Mucosa of stomach (tissue), 1 donor: ENCODE results near the gene APOC4.
A peak's percentile ranks its signal among the peaks of the same experiment; 100 is the strongest.
"Not testable (repeated sequence)": the region's sequence is repeated elsewhere in the genome, so short reads cannot be mapped to it uniquely, and the experiment has no call there.

Experiments
- H3K27me3 ChIP-seq: one replicate; pipeline ENCODE4 v1.7.0; 2013; ENCODE audit warnings: mild to moderate bottlenecking, low read length; ENCODE audit not compliant: control insufficient read depth, insufficient read depth
- H3K36me3 ChIP-seq: one replicate; pipeline ENCODE4 v1.7.0; 2013; ENCODE audit warnings: low read length; ENCODE audit not compliant: control insufficient read depth, insufficient read depth
- H3K4me1 ChIP-seq: one replicate; pipeline ENCODE4 v1.7.0; 2013; ENCODE audit warnings: mild to moderate bottlenecking, low read length; ENCODE audit not compliant: control insufficient read depth, insufficient read depth
- H3K4me3 ChIP-seq: one replicate; pipeline ENCODE4 v1.7.0; 2013; ENCODE audit warnings: low read length
- H3K9ac ChIP-seq: one replicate; pipeline ENCODE4 v1.7.0; 2013; ENCODE audit warnings: mild to moderate bottlenecking, low read length, moderate library complexity
- H3K9me3 ChIP-seq: one replicate; pipeline ENCODE4 v1.7.0; 2013; ENCODE audit warnings: mild to moderate bottlenecking, low read length, moderate library complexity; ENCODE audit not compliant: control insufficient read depth
- donor health status: Pancreatic carcinoma.

The APOC4 gene

DNA sequence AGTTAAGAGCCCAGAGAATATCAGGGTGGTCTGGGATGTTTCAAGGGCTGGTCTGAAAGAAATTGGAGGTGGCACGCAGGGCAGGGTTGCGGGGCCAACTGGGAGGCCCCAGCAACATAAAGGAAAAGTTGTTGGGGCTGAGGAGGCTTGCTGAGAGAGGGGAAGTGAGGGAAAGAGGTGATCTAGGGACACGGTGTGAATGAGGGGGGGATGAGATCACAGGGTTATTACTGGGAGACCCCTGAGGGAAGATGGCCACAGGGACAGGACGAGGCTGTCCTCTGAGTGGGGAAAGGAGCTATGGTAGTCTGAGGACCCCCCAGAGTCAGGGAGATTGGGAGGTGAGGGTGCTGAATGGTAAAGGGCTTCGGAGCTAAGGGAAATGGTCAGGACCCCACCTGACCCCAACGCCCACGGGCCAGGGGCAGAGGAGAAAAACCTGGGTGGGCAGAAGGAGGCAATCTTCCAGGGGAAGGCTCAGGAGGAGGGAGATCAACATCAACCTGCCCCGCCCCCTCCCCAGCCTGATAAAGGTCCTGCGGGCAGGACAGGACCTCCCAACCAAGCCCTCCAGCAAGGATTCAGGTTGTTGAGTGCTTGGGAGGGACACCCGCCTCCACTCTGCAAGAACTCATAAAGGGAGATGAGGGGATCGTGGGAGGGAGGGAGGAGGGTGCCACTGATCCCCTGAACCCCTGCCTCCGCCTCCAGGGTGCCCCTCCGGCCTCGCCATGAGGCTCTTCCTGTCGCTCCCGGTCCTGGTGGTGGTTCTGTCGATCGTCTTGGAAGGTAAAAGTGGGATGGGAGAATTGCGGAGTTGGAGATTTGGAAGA, 15.6 kb upstream of the APOC4 start:
- Histone ChIP-seq H3K4me1 (peaks cover 16% of the 10 kb centered on the region), H3K9ac (peak overlapping the region; percentile 43)
- H3K27me3 ChIP-seq, H3K36me3 ChIP-seq, H3K9me3 ChIP-seq, H3K4me3 ChIP-seq: not testable (repeated sequence)

DNA sequence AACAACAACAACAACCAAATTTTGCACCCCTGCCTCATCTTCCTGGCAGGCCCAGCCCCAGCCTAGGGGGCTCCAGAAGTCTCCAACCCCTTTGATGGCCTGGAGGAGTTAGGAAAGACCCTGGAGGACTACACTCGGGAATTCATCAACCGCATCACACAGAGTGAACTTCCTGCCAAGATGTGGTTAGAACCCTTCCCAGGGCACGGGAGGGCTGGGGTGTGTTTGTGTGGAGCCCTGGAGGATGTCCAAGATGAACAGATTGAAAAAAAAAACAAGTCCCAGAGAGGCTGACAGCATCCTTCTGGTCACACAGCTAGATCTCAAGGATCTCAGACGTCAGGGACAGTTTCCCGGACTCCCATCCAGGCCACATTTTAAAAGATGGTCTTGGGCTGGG, 14.3 kb upstream of the APOC4 start:
- Histone ChIP-seq H3K36me3 (no peaks in the 10 kb centered on the region), H3K9ac (no peak overlapping the region), H3K4me3 (no peak overlapping the region)

DNA sequence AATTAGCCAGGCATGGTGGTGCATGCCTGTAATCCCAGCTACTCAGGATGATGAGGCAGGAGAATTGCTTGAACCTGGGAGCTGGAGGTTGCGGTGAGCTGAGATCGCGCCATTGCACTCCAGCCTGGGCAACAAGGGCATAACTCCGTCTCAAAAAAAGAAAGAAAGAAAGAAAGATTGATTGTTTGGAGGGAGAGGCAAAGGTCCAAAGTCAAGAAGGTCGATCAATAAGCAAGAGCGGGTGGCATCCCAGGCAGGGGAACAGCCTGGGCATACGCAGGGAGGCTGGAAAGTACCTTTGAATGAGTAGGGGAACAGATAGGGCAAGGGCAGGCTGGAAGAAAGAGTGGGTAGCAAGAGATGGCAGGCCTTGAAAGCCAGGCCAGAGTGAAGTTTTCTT, 11.9 kb upstream of the APOC4 start:
- Histone ChIP-seq H3K9ac (no peak overlapping the region), H3K36me3 (no peaks in the 10 kb centered on the region), H3K4me3 (no peak overlapping the region), H3K27me3 (no peaks in the 10 kb centered on the region), H3K9me3 (no peaks in the 10 kb centered on the region), H3K4me1 (peaks cover 12% of the 10 kb centered on the region)

More for the DNA sequence above, 14.3 kb upstream of the APOC4 start:
- Histone ChIP-seq H3K9me3 (no peaks in the 10 kb centered on the region), H3K4me1 (peaks cover 16% of the 10 kb centered on the region), H3K27me3 (no peaks in the 10 kb centered on the region)

DNA sequence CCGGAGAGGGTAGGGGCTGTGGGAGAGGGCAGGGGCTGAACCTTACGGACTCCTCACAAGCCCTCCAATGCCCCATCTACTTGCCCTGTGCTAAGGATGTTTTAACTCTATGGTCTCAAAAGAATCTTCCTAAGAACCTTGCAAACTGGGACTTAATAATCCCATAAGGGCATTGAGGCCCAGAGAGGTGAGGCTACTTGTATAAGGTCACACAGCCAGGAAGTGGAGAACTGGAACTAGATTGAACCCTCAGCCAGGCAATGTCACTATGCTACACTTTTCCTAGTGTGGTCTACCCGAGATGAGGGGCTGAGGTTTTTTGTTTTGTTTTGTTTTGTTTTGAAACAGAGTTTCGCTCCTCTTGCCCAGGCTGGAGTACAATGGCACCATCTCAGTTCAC, 10.5 kb upstream of the APOC4 start:
- Histone ChIP-seq H3K9ac (no peak overlapping the region), H3K4me1 (peaks cover 19% of the 10 kb centered on the region), H3K4me3 (no peak overlapping the region), H3K9me3 (no peaks in the 10 kb centered on the region), H3K36me3 (no peaks in the 10 kb centered on the region), H3K27me3 (no peaks in the 10 kb centered on the region)

DNA sequence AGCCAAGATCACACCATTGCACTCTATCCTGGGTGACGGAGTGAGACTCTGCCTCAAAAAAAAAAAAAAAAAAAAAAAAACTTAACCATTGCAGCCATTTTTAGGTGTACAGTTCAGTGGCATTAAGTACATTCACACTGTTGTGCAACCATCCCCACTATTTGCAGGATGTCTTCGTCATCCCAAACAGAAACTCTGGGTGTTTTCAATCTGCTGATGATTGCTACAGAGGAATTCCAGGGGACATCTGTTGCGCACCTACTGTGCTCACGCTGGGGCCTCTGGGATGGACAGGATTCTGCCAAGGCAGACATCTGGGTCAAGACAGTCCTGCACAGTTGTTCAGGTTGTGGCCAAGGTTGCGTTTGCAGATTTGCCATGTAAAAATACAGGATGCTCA, 2.4 kb upstream of the APOC4 start:
- Histone ChIP-seq H3K4me3 (no peak overlapping the region), H3K9me3 (no peaks in the 10 kb centered on the region), H3K9ac (no peak overlapping the region), H3K27me3 (no peaks in the 10 kb centered on the region), H3K4me1 (peaks cover 6% of the 10 kb centered on the region), H3K36me3 (no peaks in the 10 kb centered on the region)

DNA sequence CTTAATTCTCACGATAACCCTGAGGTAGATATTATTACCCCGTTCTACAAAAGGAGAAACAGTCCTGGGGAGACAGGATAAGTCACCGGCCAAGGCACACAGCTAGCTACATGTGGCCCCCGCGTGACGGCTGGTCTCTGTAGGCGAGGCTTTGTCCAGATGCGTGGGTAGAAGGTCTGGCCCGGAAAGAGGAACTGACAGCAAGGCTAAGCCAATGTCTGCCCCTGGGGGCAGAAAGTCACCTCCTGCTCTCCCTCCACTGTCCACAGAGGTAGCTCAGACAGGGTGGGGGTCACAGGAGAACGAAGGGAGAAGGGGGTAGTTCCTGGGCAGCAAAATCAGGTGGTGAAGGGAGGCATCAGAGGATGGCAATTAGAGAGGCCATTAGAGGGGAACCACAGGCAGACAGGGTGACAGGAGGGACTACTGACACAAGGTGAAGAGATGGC, 1.8 kb downstream of the APOC4 start:
- H3K9me3 ChIP-seq: no peaks in the 10 kb centered on the region
- H3K4me1 ChIP-seq: no peaks in the 10 kb centered on the region
- no peak overlapping the region for H3K4me3 ChIP-seq
- no peak overlapping the region for H3K9ac ChIP-seq
- H3K27me3 ChIP-seq: no peaks in the 10 kb centered on the region
- H3K36me3 ChIP-seq: no peaks in the 10 kb centered on the region

DNA sequence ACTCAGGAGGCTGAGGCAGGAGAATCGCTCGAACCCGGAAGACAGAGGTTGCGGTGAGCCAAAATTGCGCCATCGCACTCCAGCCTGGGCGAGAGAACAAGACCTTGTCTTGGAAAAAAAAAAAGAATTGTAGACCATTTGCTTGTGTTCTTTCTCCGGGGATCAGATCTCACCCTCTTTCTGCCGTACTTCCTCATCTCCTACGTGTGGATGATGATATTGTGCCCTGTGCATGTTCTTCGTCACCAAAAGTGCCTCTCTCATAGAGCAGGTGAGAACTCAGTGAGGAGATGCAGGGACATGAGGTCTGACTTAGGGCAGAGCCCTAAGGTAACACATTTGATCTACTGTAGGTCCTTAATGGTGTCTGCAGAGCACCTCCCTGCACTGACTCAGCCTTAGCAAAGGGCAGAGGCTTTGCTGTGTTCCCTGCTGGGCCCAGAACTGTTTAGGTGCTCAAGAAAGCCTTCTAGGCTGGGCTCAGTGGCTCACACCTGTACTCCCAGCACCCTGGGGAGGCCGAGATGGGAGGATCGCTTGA, 5.1 kb downstream of the APOC4 start:
- H3K27me3 ChIP-seq: no peaks in the 10 kb centered on the region
- no peaks in the 10 kb centered on the region for H3K36me3 ChIP-seq
- H3K9me3 ChIP-seq: no peaks in the 10 kb centered on the region
- H3K4me1 ChIP-seq: peaks cover 7% of the 10 kb centered on the region
- H3K9ac ChIP-seq: no peak overlapping the region
- no peak overlapping the region for H3K4me3 ChIP-seq

DNA sequence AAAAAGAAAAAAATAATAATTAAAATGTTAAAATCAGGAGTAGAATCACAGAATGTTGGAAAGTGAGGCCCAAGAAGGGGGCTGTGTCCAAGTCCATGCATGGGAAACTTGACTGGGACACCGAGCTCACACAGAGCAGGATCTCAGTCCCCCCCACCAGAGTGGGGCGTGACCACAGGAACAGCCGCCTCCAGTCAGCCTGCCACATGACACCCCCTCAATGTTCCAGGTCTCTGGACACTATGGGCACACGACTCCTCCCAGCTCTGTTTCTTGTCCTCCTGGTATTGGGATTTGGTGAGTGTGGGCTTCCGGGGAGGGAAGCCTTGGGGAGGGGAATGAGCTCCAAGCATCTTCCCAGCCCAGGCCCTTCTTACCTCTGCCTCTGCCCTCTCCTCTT, 6.2 kb downstream of the APOC4 start:
- H3K4me1 ChIP-seq: peaks cover 7% of the 10 kb centered on the region
- no peaks in the 10 kb centered on the region for H3K36me3 ChIP-seq
- H3K27me3 ChIP-seq: no peaks in the 10 kb centered on the region
- H3K4me3 ChIP-seq: no peak overlapping the region
- H3K9ac ChIP-seq: no peak overlapping the region
- H3K9me3 ChIP-seq: no peaks in the 10 kb centered on the region

DNA sequence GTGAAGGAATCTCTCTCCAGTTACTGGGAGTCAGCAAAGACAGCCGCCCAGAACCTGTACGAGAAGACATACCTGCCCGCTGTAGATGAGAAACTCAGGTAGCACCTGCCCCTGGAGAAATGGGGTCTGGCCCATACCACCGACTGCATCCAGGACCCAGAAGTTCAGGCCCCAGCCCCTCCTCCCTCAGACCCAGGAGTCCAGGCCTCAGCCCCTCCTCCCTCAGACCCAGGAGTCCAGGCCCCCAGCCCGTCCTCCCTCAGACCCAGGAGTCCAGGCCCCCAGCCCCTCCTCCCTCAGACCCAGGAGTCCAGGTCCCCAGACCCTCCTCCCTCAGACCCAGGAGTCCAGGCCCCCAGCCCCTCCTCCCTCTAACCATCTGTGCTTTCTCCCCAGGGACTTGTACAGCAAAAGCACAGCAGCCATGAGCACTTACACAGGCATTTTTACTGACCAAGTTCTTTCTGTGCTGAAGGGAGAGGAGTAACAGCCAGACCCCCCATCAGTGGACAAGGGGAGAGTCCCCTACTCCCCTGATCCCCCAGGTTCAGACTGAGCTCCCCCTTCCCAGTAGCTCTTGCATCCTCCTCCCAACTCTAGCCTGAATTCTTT, 6.8 kb downstream of the APOC4 start:
- Histone ChIP-seq H3K4me1 (peaks cover 7% of the 10 kb centered on the region), H3K36me3 (no peaks in the 10 kb centered on the region), H3K9ac (no peak overlapping the region), H3K27me3 (no peaks in the 10 kb centered on the region), H3K9me3 (no peaks in the 10 kb centered on the region), H3K4me3 (no peak overlapping the region)

DNA sequence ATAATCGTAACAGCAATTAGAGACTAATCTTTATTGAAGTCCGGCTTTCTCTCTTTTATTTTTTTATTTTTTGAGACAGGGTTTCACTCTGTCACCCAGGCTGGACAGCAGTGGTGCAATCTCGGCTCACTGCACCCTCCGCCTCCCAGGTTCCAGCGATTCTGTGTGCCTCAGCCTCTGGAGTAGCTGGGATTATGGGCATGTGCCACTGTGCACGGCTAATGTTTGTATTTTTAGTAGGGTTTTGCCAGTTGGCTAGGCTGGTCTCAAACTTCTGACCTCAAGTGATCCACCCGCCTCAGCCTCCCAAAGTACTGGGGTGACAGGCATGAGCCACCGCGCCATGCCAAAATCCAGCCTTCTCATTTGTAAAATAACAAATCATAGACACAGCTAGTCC, 7.5 kb downstream of the APOC4 start:
- Histone ChIP-seq H3K9ac (no peak overlapping the region), H3K4me1 (peaks cover 7% of the 10 kb centered on the region), H3K36me3 (no peaks in the 10 kb centered on the region), H3K9me3 (no peaks in the 10 kb centered on the region), H3K27me3 (no peaks in the 10 kb centered on the region), H3K4me3 (no peak overlapping the region)

DNA sequence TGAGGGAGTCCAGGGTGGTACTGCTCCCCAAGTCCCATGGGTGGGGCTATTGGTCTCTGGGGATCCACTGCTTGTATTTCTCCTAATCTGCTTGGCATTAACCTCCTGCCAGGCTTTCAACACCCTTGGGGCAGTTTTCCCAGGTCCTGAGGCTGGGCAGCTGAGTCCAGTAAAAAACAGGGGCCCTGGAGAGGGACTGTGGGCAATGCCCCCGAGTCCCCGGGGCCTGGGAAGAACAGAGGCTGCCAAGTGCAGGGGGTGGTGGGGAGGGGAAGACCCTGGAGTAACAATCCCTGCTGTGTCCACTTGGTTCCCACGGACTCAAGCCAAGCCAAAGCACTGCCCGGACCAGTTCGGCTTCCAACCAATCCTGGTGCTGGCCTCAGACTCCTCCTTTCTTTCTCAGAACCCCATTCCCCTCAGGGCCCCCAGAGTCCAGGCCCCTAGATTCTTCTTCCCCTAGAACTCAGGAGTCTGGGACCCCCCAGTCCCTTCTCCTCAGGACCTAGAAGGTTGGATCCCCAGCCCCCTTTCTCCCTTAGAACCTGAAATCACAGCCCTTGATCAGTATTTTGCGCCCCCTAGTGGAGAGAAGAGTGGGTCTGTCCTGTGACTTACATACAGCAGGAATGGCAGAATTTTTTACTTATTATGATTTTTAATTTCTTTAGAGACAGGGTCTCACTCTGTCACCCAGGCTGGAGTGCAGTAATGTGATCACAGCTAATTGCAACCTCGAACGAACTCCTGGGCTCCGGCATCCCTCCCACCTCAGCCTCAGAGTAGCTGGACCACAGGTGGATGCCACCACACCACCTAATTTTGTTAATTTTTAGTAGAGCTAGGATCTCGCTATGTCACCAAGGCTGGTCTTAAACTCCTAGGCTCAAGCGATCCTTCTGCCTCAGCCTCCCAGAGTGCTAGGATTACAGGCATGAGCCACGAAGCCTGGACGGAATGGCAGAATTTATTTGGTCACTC, 9.4 kb downstream of the APOC4 start:
- Histone ChIP-seq H3K4me1 (peaks cover 14% of the 10 kb centered on the region), H3K27me3 (no peaks in the 10 kb centered on the region), H3K36me3 (no peaks in the 10 kb centered on the region), H3K4me3 (no peak overlapping the region), H3K9me3 (no peaks in the 10 kb centered on the region), H3K9ac (peak overlapping the region; percentile 56)
